Measurements from ENCODE around the gene CDC42EP5. TPM values are rescaled to one million over a fixed set of nuclear protein-coding genes. Genes with fewer than 3 reads are reported as not detected.

CDC42EP5 gene
- total RNA-seq, 2 donors from 2014 or later, result 102 to 193 TPM

- no peak for DNase-seq (ENCODE audit: low spot score)
- WGBS, result 78% methylated on average over 3 of the region's 3 CpGs
- Histone ChIP-seq H3K9me3 (no peaks in the 10 kb centered on the region), H3K27me3 (replicated peaks; ENCODE audit: insufficient read depth) (no peaks in the 10 kb centered on the region), H3K4me1 (replicated peaks) (no peaks in the 10 kb centered on the region), H3K36me3 (no peaks in the 10 kb centered on the region), H3K4me3 (no peak overlapping the region), H3K27ac (no peak overlapping the region)
- intact Hi-C loops (cut with DNase I), result loop anchor here (10.0 kb wide), 1 partner anchor 192 kb away; no protein-coding TSS in a partner anchor
- TF ChIP-seq CTCF (IDR thresholded peaks at IDR 0.05) (no peak), POLR2AphosphoS5 (IDR thresholded peaks at IDR 0.05) (no peak)
Measured at GRCh38 chr19:54482889-54483288, 9.8 kb upstream of the CDC42EP5 start.

DNA sequence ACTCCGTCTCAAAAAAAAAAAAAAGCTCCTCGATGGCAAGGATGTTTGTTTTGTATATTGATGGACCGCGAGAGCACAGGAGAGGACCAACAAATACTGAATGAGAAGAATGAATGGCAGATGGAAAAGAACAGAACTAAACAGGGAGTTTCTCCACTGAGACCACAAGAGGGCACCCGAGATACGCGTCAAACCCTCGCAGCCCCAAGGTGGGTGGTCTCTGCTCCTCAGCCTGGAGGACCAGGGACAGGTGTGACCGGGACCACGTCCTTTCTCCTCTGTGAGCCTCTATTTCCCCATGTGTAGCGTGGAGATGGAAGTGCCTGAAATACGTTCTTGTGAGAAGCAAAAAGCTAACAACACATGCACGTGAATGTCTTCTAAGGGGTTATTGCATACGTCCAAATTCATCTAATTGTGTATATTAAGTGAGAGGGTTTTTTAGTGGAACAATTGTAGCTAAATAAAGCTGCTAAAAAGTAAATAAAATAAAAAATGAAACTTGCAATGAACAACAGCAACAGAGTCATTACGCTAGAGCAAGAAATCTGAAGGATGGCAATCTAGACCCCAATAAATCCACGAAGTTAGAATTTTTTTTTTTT lies 8.3 kb upstream of the CDC42EP5 start:
- Histone ChIP-seq H3K27me3 (replicated peaks; ENCODE audit: insufficient read depth) (no peaks in the 10 kb centered on the region), H3K27ac (no peak overlapping the region), H3K9me3 (no peaks in the 10 kb centered on the region), H3K4me3 (no peak overlapping the region), H3K4me1 (replicated peaks) (no peaks in the 10 kb centered on the region), H3K36me3 (no peaks in the 10 kb centered on the region)
- TF ChIP-seq POLR2AphosphoS5 (IDR thresholded peaks at IDR 0.05) (no peak), CTCF (IDR thresholded peaks at IDR 0.05) (peak in 3 of 4 experiments; percentile 19 to 45 (median 42))
- intact Hi-C loops (cut with DNase I), result loop anchor here (10.0 kb wide), 1 partner anchor 193 kb away; no protein-coding TSS in a partner anchor
- DNase-seq (ENCODE audit: low spot score), result no peak
- WGBS, result 10% methylated on average over 16 of the region's 16 CpGs

DNA sequence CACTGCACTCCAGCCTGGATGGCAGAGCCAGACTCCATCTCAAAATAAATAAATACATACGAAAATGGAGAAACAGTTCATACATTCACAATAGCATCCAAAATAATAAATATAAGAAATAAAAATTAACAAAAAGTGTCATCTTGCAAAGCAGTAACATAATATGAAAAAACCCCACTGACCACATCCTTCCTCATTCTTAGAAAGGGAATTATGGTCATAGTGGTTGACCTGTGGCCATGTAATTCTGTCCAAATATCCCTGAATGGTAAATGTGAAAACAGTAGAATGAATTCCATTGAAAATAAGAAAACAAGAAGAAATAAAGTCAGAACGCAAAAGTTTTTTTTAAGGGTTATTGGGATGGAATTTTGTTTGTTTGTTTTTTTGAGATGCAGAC lies 7.0 kb upstream of the CDC42EP5 start:
- H3K36me3 ChIP-seq, result no peaks in the 10 kb centered on the region
- TF ChIP-seq POLR2A (IDR thresholded peaks at IDR 0.05), result no peak
- TF ChIP-seq POLR2AphosphoS5 (IDR thresholded peaks at IDR 0.05), result no peak
- TF ChIP-seq CTCF (IDR thresholded peaks at IDR 0.05), result no peak
- no peak overlapping the region for H3K27ac ChIP-seq
- intact Hi-C loops (cut with DNase I), result loop anchor here (10.0 kb wide), 1 partner anchor 195 kb away; no protein-coding TSS in a partner anchor
- no peak overlapping the region for H3K4me3 ChIP-seq
- DNase-seq (ENCODE audit: low spot score), result no peak
- H3K4me1 ChIP-seq (replicated peaks), result no peaks in the 10 kb centered on the region
- H3K9me3 ChIP-seq, result no peaks in the 10 kb centered on the region
- H3K27me3 ChIP-seq (replicated peaks; ENCODE audit: insufficient read depth), result no peaks in the 10 kb centered on the region
- 69% methylated on average over 2 of the region's 2 CpGs for WGBS

GRCh38 chr19:54478677-54479266 lies 5.7 kb upstream of the CDC42EP5 start:
- Histone ChIP-seq H3K27me3 (replicated peaks; ENCODE audit: insufficient read depth) (no peaks in the 10 kb centered on the region), H3K9me3 (no peaks in the 10 kb centered on the region), H3K36me3 (no peaks in the 10 kb centered on the region), H3K4me1 (replicated peaks) (no peaks in the 10 kb centered on the region), H3K4me3 (no peak overlapping the region), H3K27ac (no peak overlapping the region)
- TF ChIP-seq CTCF (IDR thresholded peaks at IDR 0.05) (peak in 3 of 4 experiments; percentile 33 to 57 (median 38)), POLR2AphosphoS5 (IDR thresholded peaks at IDR 0.05) (no peak)
- DNase-seq (ENCODE audit: low spot score), result no peak
- intact Hi-C loops (cut with DNase I), result no loop called here
- WGBS, result 12% methylated on average over 10 of the region's 10 CpGs

GRCh38 chr19:54477650-54478049 lies 4.6 kb upstream of the CDC42EP5 start:
- 64% methylated on average over 3 of the region's 3 CpGs for WGBS
- no peaks in the 10 kb centered on the region for H3K4me1 ChIP-seq (replicated peaks)

More at GRCh38 chr19:54477650-54478049, 4.6 kb upstream of the CDC42EP5 start:
- H3K27ac ChIP-seq, result no peak overlapping the region
- no peaks in the 10 kb centered on the region for H3K27me3 ChIP-seq (replicated peaks; ENCODE audit: insufficient read depth)
- no peak overlapping the region for H3K4me3 ChIP-seq
- H3K36me3 ChIP-seq, result no peaks in the 10 kb centered on the region
- no peak for TF ChIP-seq CTCF (IDR thresholded peaks at IDR 0.05)
- no peak for TF ChIP-seq POLR2AphosphoS5 (IDR thresholded peaks at IDR 0.05)
- TF ChIP-seq POLR2A (IDR thresholded peaks at IDR 0.05), result no peak
- no peak for DNase-seq (ENCODE audit: low spot score)
- intact Hi-C loops (cut with DNase I), result no loop called here
- H3K9me3 ChIP-seq, result no peaks in the 10 kb centered on the region
